Tibial nerve (tissue), 4 donors: ENCODE data around the gene GLTP.
"Not testable (repeated sequence)": the region's sequence is repeated elsewhere in the genome, so short reads cannot be mapped to it uniquely, and the experiment has no call there.

Experiments
- EP300 ChIP-seq, 2 donors: sonication (generic); formaldehyde crosslinking; IDR thresholded peaks; one replicate each; pipeline ENCODE4 v1.6.1; 2017; ENCODE audit warnings: antibody characterized with exemption in 2 of 2, mild to moderate bottlenecking in 1 of 2
- POLR2A ChIP-seq, 2 donors: fragments of 450-650 bp; IDR thresholded peaks; one replicate each; pipeline ENCODE4 v1.6.1; 2017; ENCODE audit warnings: antibody characterized with exemption in 2 of 2, mild to moderate bottlenecking in 2 of 2, moderate library complexity in 2 of 2
- TF ChIP-seq, protein P1 (sequence below), 5 experiments: fragments of 200-600 bp in 3 of 5; fragments of 450-650 bp in 2 of 5; sonication (generic) in 3 of 5; IDR thresholded peaks; one replicate each; pipeline ENCODE4 v1.5.1; 2016 to 2019; ENCODE audit warnings: antibody characterized with exemption in 5 of 5, mild to moderate bottlenecking in 3 of 5, moderate library complexity in 2 of 5

DNA sequence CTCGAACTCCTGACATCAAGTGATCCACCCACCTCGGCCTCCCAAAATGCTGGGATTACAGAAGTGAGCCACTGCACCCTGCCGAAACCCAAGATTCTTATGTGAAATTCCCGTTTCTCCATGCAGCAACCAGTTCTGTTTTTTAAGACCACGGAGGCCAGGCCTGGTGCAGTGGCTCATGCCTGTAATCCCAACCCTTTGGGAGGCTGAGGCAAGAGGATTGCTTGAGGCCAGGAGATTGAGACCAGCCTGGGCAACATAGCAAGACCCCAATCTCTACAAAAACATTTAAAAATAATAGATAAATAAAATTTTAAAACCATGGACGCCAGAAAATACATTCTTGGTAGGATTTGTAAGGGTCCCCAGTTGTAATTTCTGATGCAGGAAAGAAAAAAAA, 29.8 kb downstream of the GLTP start:
- TF ChIP-seq POLR2A, EP300 (IDR thresholded peaks at IDR 0.05): not testable (repeated sequence)
- TF ChIP-seq, protein P1, sequence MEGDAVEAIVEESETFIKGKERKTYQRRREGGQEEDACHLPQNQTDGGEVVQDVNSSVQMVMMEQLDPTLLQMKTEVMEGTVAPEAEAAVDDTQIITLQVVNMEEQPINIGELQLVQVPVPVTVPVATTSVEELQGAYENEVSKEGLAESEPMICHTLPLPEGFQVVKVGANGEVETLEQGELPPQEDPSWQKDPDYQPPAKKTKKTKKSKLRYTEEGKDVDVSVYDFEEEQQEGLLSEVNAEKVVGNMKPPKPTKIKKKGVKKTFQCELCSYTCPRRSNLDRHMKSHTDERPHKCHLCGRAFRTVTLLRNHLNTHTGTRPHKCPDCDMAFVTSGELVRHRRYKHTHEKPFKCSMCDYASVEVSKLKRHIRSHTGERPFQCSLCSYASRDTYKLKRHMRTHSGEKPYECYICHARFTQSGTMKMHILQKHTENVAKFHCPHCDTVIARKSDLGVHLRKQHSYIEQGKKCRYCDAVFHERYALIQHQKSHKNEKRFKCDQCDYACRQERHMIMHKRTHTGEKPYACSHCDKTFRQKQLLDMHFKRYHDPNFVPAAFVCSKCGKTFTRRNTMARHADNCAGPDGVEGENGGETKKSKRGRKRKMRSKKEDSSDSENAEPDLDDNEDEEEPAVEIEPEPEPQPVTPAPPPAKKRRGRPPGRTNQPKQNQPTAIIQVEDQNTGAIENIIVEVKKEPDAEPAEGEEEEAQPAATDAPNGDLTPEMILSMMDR (IDR thresholded peaks at IDR 0.05): not testable (repeated sequence)
